Measurements from ENCODE around the gene EFHC2.

EFHC2 gene

DNA sequence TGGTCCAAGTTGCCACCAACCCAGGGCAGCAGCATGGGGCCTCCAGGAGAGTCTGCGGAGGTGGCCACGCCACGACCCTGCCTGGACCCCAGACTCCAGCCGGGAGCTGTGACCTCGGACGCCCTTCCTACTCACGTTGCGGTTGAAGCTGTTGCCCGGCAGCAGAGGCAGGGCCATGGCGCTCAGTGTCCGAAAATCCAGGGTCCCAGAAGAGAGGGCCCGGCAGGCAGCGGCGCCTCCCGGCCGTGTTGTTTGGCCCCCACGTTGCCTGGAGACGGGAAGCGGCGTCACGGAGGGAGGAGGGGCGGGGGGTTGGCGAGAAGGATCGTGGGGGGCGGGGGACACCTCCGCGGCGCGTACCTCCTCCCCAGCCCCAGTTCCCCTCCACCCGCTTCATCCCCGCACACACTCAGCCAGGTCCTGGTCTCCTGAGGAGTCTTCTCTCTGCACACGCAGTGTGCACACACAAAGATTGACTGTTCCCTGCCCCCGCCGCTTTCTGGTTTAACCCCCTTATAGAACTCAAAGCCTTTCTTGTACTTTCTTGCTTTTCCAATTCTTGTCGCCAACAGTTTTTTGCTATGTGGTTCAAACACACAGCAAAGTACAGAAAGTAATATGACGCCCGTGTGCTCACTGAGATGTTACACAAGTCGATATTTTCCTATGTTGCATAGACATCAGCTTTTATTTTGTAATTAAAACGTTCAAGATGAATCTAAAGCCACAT, at the start of gene EFHC2:
EFHC2 (minus strand) TSS at position 261 of the 730 bp plus-strand sequence; CDS start at position 177, 84 bp downstream.
- H3K4me3 ChIP-seq (ENCODE audit: low read depth, low read length): no peak within 1 kb of the TSS
- TF ChIP-seq CTCF (IDR thresholded peaks at IDR 0.05; ENCODE audit: borderline replicate concordance, insufficient read depth, low read depth, low read length): no peak

DNA sequence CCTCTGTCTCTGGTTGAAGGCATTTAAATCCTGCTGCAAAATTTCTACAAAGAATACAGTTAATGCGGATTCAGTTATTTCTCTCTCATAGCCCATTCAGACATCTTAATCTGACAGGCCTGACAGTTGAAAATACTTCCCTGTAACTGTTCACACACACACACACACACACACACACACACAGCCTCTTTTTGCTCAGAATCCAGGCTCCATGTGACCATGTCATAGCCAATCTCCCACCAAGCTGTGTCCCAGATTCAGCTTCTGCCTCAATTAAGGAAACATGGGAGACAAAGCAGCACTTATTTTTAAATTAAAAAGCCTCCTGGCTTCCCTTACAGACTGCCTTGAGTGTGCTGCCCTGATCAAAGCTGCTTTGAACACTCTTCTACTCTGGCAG, 49.3 kb upstream of the EFHC2 start:
- TF ChIP-seq CTCF (IDR thresholded peaks at IDR 0.05; ENCODE audit: borderline replicate concordance, insufficient read depth, low read depth, low read length): no peak
- no peak overlapping the region for H3K4me3 ChIP-seq (ENCODE audit: low read depth, low read length)

DNA sequence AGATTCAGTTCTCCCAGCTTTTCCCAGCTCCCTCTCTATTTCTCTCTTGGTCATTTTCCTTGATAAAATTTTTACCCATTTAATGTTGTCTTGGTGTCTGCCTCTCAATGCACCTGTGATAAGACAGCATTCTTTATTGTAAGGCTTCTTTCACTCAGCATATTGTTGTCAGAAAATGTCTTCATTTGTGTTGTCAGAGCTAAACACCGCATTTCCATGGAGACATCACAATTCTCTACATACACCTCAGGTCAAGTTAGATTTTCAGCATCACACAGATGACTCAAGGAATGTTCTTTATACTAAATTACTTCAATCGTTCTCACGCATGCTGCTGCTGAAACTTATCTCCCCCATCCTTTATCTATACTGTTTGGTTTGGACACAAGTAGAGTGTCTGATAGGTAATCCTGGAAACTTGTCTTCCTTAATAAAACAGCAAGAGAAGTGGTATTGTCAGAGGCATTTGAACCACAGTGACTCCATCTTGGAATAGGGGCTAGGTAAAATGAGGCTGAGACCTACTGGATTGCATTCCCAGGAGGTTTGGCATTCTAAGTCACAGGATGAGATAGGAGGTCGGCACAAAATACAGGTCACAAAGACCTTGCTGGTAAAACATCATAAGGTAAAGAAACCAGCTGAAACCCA, 41.3 kb upstream of the EFHC2 start:
- no peak overlapping the region for H3K4me3 ChIP-seq (ENCODE audit: low read depth, low read length)
- TF ChIP-seq CTCF (IDR thresholded peaks at IDR 0.05; ENCODE audit: borderline replicate concordance, insufficient read depth, low read depth, low read length): no peak

- no peak overlapping the region for H3K4me3 ChIP-seq (ENCODE audit: low read depth, low read length)
- TF ChIP-seq CTCF (IDR thresholded peaks at IDR 0.05; ENCODE audit: borderline replicate concordance, insufficient read depth, low read depth, low read length): no peak
Observed at GRCh38 chrX:44382871-44383270, 39.4 kb upstream of the EFHC2 start.

GRCh38 chrX:44352758-44353157, 9.3 kb upstream of the EFHC2 start:
- no peak for TF ChIP-seq CTCF (IDR thresholded peaks at IDR 0.05; ENCODE audit: borderline replicate concordance, insufficient read depth, low read depth, low read length)

DNA sequence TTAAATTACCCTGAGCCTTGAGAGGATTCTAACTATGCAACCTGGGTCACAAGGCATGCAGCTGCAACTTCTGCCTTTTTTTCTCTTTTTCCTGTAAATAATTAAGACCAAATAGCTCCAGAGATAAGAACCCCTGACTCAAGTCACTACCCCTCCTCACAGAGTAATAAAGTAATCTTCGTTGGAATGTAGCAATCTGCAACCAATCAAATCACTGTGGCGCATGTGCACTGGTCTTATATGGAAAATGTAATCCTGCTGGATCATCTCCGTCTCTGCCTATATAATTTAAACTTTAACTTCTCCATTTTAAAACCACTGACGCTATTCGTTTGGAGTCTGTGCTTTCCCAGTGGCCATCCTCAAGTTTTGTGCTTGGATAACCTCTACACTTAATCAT, 6.1 kb upstream of the EFHC2 start:
- no peak overlapping the region for H3K4me3 ChIP-seq (ENCODE audit: low read depth, low read length)
- no peak for TF ChIP-seq CTCF (IDR thresholded peaks at IDR 0.05; ENCODE audit: borderline replicate concordance, insufficient read depth, low read depth, low read length)

More at GRCh38 chrX:44352758-44353157, 9.3 kb upstream of the EFHC2 start:
- no peak overlapping the region for H3K4me3 ChIP-seq (ENCODE audit: low read depth, low read length)

- H3K4me3 ChIP-seq (ENCODE audit: low read depth, low read length): no peak overlapping the region
- no peak for TF ChIP-seq CTCF (IDR thresholded peaks at IDR 0.05; ENCODE audit: borderline replicate concordance, insufficient read depth, low read depth, low read length)
Observed at GRCh38 chrX:44344687-44345086, 1.2 kb upstream of the EFHC2 start.

Data from GM12875 (cell line).